Measurements from ENCODE around the gene FKBP5.
A peak's percentile ranks its signal among the peaks of the same experiment; 100 is the strongest.

- TF ChIP-seq CTCF (conservative IDR thresholded peaks at IDR 0.05; ENCODE audit: low read depth, low read length) (peak; percentile 93), EZH2phosphoT487 (IDR thresholded peaks at IDR 0.05; ENCODE audit: borderline replicate concordance, low read length) (no peak)
These were observed 47.7 kb upstream of the FKBP5 start for GRCh38 chr6:35736253-35736894.

All from PC-3 (cell line).